GM21360 (cell line): ENCODE measurements around the gene ATP6V1G3.
"Not testable (repeated sequence)": the region's sequence is repeated elsewhere in the genome, so short reads cannot be mapped to it uniquely, and the experiment has no call there.

ENCODE experiments used
- ATAC-seq: cut with Tn5 transposase; IDR thresholded peaks from one replicate; pipeline ENCODE4 v1.9.1; 2021; ENCODE audit warnings: mild to moderate bottlenecking, moderate library complexity; ENCODE audit not compliant: unreplicated experiment

ATP6V1G3 gene

DNA sequence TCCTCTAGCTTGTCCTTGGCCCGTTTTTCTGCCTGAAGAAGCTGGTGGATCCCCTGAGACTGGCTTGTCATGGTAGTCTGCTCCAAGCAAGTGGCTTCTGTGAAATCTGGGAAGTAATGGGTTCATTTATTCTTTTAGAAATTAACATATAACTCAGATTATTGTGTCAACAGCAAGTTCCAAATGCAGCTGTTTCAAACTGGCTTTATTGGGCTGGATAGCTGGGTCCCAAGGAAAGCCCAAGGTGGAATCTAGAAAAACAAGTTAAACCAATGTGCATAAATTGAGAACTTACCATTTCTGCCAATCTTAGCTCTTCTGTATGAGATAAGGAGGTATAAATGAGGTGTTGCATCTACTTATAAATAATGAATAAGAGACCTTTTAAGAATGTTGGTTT lies at the start of gene ATP6V1G3:
Gene ATP6V1G3 (minus strand): TSS at position 101 of the 400 bp plus-strand sequence. CDS start 30 bp downstream, at position 71.
- no peak for ATAC-seq

DNA sequence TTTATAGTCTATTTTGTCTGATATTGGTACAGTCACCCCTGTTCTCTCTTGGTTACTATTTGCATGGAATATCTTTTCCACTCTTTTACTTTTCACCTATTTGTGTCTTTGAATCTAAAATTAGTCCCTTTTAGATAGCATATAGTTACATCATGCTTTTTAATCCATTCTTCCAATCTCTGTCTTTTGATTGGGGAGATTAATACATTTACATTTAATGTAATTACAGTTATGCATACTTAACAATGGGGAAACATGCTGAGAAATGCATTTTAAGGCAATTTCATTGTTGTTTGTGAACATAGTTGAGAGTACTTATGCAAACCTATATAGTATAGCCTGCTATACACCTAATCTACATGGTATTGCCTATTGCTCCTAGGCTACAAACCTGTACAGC lies 48.4 kb upstream of the ATP6V1G3 start:
- ATAC-seq = no peak

- ATAC-seq = no peak
Observed at GRCh38 chr1:198584163-198584562, 43.7 kb upstream of the ATP6V1G3 start.

DNA sequence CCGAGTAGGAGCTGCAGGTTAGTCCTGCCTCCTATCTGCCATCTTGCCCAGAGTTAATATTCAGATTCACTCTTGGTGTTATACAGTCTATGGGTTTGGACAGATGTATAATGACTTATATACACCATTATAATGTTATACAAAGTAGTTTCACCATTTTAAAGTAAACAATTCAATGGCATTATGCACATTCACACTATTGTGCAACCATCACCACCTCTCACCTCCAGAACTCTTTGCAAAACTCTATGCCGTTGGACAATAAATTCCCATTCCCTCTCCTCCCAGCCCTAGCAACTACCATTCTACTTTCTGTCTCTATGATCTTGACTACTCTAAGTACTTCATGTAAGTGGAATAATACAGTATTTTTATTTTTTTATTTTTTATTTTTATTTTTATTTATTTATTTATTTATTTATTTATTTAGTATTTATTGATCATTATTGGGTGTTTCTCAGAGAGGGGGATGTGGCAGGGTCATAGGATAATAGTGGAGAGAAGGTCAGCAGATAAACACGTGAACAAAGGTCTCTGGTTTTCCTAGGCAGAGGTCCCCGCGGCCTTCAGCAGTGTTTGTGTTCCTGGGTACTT lies 42.8 kb upstream of the ATP6V1G3 start:
- ATAC-seq = not testable (repeated sequence)

DNA sequence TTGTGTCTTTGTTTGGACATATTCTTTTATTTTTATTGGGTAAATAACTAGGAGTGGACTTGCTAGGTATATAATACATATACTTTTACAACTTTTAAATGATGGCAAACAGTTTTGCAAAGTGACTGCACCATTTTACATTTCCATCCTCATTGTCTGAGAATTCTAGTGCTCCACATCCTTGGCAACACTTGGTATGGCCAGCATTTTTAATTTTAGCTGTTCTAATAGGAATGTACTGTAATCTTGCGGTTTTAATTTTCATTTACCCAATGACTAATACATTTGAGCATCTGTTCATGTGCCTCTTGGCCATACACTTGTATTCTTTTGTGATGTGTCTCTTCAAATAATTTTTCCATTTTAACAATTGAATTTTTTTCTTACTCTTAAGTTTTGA lies 37.0 kb upstream of the ATP6V1G3 start:
- no peak for ATAC-seq

GRCh38 chr1:198575798-198576641 lies 35.5 kb upstream of the ATP6V1G3 start:
- ATAC-seq = peak; percentile 81

- no peak for ATAC-seq
Observed at GRCh38 chr1:198575292-198575691, 34.8 kb upstream of the ATP6V1G3 start.

DNA sequence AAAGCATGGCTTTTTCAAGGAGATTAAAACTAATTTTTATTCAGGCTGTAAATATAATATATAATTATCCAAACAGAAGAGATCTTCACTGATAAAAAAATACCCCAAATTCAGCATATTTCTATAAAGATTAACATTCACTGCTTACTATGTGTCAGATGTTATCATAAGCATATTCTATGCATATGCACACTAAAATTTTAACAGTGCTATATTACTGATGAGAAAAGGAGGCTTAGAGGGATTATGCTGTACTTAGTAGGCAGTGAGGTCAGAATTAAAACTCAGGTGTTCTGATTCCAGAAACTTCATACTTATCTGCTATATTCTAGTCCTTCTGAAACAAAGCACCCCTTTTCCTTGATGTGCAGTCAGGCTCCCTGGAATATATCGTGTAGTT lies 33.8 kb upstream of the ATP6V1G3 start:
- no peak for ATAC-seq

GRCh38 chr1:198564716-198565115 lies 24.2 kb upstream of the ATP6V1G3 start:
- ATAC-seq = no peak

DNA sequence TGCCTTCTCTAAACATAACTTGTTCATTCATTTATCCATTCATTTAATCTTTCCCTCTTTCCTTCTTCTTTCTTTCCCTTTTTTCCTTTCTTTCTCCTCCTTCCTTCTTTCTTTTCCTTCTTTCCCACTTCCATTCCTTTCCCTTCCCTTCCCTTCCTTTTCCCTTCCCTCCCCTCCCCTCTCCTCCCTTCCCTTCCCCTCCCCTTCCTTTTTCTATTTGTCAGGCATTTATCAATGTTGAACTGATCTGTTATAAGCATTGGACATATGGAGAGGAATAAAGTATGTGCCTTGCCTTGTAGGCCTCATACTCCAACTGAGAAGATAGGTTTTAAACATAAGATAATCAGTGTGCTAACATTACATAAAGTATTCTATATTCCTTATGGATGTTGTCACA lies 23.7 kb upstream of the ATP6V1G3 start:
- no peak for ATAC-seq

GRCh38 chr1:198563583-198563982 lies 23.1 kb upstream of the ATP6V1G3 start:
- ATAC-seq = no peak

- ATAC-seq = no peak
Observed at GRCh38 chr1:198560161-198560560, 19.7 kb upstream of the ATP6V1G3 start.

DNA sequence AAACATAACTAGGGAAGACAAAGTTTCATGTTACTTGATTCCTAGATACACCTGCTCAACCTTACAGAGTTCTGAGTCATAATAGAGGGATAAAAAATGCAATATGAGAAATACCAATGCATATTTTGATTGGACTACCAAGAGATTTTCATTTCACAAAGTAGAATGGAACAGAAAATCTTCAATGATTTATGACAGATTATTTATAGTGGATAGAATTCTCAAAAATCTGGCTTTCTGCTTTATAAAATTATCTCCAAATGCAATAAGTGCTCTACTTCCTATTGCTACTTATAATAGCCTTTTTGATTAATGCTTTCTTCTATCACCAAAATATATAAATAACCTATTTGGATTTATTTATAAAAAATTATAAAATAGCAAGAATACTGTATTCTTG lies 18.9 kb upstream of the ATP6V1G3 start:
- ATAC-seq = no peak

- ATAC-seq = no peak
Observed at GRCh38 chr1:198558402-198558801, 17.9 kb upstream of the ATP6V1G3 start.

- peak; percentile 91 for ATAC-seq
Observed at GRCh38 chr1:198556971-198557370, 16.5 kb upstream of the ATP6V1G3 start.

DNA sequence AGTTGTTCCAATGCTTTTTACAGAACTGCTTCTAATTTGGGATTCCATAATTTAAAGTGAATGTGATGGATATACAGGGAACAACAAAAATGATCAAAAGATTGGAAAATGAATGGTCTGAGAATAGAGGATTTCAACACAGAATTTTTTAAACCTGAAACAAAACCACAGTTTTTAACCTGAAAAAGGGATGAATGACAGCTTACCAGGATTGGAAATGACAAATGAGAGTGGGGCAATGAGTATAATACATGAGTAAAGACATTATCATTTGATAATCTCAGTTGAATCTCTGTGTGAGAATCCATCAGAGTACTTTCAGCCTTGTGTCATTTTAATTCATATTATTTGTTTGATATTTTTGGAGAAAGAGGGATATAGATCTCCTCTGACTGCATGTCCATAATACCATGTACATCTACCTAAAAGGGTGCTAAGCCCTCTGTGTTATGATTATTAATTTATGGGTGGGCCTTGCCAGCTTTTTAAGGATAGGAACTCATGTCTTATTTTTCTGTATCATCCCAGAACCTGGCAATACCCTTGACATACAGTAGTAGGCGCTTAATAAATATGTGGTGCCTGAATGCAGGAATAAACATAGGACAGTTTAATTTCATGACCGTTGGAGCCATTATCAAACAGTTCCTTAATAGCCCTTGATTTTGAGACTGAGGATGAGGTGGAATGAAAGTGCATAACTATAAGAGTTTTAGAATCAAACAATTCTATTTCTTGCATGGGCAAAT lies 12.4 kb upstream of the ATP6V1G3 start:
- ATAC-seq = no peak

GRCh38 chr1:198550941-198551524 lies 10.6 kb upstream of the ATP6V1G3 start:
- ATAC-seq = no peak

- peak; percentile 75 for ATAC-seq
Observed at GRCh38 chr1:198549866-198550265, 9.4 kb upstream of the ATP6V1G3 start.

- no peak for ATAC-seq
Observed at GRCh38 chr1:198548890-198549289, 8.4 kb upstream of the ATP6V1G3 start.

DNA sequence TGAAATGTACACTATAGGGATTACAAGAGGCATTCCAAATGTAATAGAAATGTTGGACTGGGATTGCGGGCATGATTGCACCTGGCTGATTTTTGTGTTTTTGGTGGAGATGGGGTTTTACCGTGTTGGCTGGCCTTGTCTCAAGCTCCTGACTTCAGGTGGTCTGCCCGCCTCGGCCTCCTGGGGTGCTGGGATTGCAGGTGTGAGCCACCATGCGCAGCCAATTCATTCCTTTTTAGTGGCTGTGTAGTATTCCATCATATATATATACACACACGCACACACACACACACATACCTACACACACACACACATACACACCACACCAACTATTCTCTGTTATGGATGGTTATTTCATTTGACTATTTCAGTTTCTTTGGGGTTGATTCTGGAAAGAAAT lies 4.7 kb upstream of the ATP6V1G3 start:
- no peak for ATAC-seq

- no peak for ATAC-seq
Observed at GRCh38 chr1:198544265-198544664, 3.8 kb upstream of the ATP6V1G3 start.
